GM21576 (cell line): ENCODE results near the gene AGPAT3.
"Not testable (repeated sequence)": the region's sequence is repeated elsewhere in the genome, so short reads cannot be mapped to it uniquely, and the experiment has no call there.

ENCODE experiments used
- ATAC-seq: cut with Tn5 transposase; IDR thresholded peaks from one replicate; pipeline ENCODE4 v1.9.1; 2021; ENCODE audit warnings: mild to moderate bottlenecking, moderate library complexity; ENCODE audit not compliant: unreplicated experiment

The AGPAT3 gene

GRCh38 chr21:43881935-43882334 is 16.9 kb downstream of the AGPAT3 start:
- ATAC-seq, result no peak

- no peak for ATAC-seq
These were observed 18.0 kb downstream of the AGPAT3 start for GRCh38 chr21:43882952-43883545.

GRCh38 chr21:43884012-43884860 is 19.2 kb downstream of the AGPAT3 start:
- ATAC-seq, result no peak

- ATAC-seq, result no peak
These were observed 19.9 kb downstream of the AGPAT3 start for GRCh38 chr21:43884861-43885417.

- ATAC-seq, result no peak
These were observed 20.7 kb downstream of the AGPAT3 start for GRCh38 chr21:43885721-43886120.

GRCh38 chr21:43886565-43886964 is 21.5 kb downstream of the AGPAT3 start:
- ATAC-seq, result no peak

GRCh38 chr21:43889069-43889468 is 24.0 kb downstream of the AGPAT3 start:
- no peak for ATAC-seq

- ATAC-seq, result no peak
These were observed 25.0 kb downstream of the AGPAT3 start for GRCh38 chr21:43890042-43890441.

GRCh38 chr21:43892334-43892733 is 27.3 kb downstream of the AGPAT3 start:
- ATAC-seq, result no peak

GRCh38 chr21:43892984-43893535 is 28.0 kb downstream of the AGPAT3 start:
- ATAC-seq, result peak; percentile 34

GRCh38 chr21:43893536-43894205 is 28.6 kb downstream of the AGPAT3 start:
- ATAC-seq, result peak; percentile 67

GRCh38 chr21:43894206-43894577 is 29.2 kb downstream of the AGPAT3 start:
- ATAC-seq, result no peak

GRCh38 chr21:43895196-43895595 is 30.2 kb downstream of the AGPAT3 start:
- ATAC-seq, result no peak

GRCh38 chr21:43896696-43897299 is 31.8 kb downstream of the AGPAT3 start:
- not testable (repeated sequence) for ATAC-seq

- no peak for ATAC-seq
These were observed 34.5 kb downstream of the AGPAT3 start for GRCh38 chr21:43899307-43900077.

- no peak for ATAC-seq
These were observed 35.0 kb downstream of the AGPAT3 start for GRCh38 chr21:43900078-43900385.

- ATAC-seq, result no peak
These were observed 35.7 kb downstream of the AGPAT3 start for GRCh38 chr21:43900690-43901089.

GRCh38 chr21:43902441-43902840 is 37.4 kb downstream of the AGPAT3 start:
- ATAC-seq, result no peak

- no peak for ATAC-seq
These were observed 38.5 kb downstream of the AGPAT3 start for GRCh38 chr21:43903451-43904091.

GRCh38 chr21:43904331-43904781 is 39.3 kb downstream of the AGPAT3 start:
- ATAC-seq, result no peak
